HG03469 (cell line): ENCODE measurements around the gene RBM10.
"Not testable (repeated sequence)": the region's sequence is repeated elsewhere in the genome, so short reads cannot be mapped to it uniquely, and the experiment has no call there.

ENCODE experiments used
- ATAC-seq: cut with Tn5 transposase; IDR thresholded peaks from one replicate; pipeline ENCODE4 v1.9.1; 2021; ENCODE audit warnings: mild to moderate bottlenecking, moderate library complexity, moderate number of reproducible peaks; ENCODE audit not compliant: unreplicated experiment

The RBM10 gene, protein sequence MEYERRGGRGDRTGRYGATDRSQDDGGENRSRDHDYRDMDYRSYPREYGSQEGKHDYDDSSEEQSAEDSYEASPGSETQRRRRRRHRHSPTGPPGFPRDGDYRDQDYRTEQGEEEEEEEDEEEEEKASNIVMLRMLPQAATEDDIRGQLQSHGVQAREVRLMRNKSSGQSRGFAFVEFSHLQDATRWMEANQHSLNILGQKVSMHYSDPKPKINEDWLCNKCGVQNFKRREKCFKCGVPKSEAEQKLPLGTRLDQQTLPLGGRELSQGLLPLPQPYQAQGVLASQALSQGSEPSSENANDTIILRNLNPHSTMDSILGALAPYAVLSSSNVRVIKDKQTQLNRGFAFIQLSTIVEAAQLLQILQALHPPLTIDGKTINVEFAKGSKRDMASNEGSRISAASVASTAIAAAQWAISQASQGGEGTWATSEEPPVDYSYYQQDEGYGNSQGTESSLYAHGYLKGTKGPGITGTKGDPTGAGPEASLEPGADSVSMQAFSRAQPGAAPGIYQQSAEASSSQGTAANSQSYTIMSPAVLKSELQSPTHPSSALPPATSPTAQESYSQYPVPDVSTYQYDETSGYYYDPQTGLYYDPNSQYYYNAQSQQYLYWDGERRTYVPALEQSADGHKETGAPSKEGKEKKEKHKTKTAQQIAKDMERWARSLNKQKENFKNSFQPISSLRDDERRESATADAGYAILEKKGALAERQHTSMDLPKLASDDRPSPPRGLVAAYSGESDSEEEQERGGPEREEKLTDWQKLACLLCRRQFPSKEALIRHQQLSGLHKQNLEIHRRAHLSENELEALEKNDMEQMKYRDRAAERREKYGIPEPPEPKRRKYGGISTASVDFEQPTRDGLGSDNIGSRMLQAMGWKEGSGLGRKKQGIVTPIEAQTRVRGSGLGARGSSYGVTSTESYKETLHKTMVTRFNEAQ

DNA sequence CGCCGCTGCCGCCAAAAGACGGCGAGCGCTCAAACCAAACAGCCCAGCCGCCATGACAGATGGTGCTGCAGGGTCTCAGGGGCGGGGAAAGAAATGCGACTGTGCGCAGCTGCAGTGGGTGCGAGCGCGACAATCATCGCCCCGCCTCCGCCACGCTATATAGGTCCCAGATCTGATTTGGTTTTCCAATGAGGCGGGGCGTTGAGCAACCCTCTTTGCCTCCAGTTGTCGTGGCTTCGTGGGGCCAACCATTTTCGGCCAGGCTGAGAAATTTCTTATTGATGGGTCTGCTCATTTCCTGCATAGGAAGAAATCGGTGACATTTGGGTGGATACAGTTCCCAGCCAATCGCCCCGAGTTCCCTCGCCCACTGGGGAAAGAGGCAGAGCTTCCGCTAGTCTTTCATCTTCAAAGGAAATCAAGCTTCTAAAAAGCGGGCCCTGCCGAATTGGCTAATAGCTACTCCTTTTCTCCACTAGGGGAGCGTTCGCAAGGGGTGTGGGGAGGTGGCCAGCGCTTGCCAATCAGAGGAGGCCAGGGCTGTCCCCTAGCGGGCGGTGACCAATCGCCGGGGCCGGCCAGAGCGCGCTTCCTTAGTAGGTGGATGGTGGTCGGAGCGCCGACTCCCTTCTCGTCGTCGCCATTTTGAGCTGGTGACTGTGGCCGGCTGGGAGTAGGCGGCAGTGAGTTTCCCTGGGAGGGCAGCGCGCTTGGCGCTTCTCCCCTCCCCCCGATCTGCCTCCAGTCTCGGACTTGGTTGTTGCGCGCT lies at the start of gene RBM10, which contains the start of gene NDUFB11:
RBM10 (plus strand) TSS at position 596 of the 769 bp plus-strand sequence. CDS start 2,261 bp downstream, outside the sequence.
NDUFB11 (minus strand) TSS at position 77 of the 769 bp plus-strand sequence; CDS start at position 54, 23 bp downstream.
- ATAC-seq = peak; percentile 75

DNA sequence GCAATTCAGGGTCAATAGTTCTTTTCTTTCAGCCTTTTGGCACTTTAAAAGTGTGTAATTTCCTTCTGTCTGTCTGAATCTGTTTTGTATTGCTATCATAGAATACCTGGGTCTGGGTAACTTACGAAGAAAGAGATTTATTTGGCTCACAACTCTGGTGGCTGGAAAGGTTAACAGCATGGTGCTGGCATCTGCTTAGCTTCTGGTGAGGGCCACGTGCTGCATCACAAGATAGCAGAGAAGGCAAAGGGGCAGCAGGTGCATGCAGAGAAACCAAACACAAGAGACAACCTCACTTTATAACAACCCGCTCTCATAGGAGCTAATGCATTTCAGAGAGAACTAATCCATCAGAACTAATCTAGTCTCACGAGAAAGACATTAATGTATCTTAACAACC lies 48.0 kb upstream of the RBM10 start:
- no peak for ATAC-seq

DNA sequence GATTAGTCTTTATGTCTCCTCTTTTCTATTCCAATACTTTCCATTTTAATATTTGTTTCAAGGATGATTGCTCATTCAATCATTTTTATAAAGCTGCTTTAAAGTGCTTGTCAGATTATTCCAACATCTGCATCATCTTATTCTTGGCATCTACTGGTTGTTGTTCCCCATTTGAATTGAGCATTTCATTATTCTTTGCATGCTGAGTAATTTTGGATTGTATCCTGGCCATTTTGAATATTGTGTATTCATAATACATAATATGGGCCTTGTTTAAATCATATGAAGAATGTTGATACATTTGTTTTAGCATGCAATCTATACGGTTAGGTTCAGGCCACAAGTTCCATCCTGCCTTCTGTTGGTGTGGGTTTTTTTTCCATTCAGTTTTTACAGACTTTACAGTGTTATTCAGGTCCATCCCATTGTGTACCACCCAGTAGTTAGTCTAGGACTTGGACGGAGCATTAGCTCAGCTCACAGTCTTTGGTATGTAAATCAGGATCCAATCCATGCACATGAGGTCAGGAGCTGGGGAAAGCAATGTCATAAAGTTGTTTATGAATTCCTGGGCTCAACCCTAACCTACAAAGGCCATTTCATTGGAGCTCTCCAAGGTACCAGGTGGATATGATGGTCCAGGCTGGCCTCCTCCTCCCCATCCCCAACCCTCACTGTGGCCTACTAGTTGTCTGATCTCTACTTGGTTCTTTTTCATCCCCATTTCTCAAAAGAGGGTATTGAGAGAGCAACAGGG lies 46.5 kb upstream of the RBM10 start:
- ATAC-seq = no peak

DNA sequence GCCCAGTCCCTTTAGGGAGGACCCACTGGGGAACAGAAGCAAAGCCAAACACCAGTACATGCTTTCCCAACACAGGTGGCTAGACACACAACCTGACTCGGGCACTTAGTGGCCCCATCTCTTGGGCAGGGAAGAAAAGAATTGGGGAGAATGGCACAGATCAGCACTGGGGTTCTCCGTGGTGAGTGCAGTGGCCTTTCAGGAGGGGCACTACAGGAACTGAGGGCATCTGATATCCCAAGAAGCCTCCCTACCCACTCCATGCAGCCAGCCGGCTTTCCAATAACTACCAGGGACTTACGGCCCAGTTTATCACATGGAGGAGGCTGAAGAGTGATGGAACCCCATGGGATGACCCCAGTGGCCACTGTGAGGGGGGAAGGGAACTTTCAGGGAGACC lies 43.8 kb upstream of the RBM10 start:
- ATAC-seq = no peak

DNA sequence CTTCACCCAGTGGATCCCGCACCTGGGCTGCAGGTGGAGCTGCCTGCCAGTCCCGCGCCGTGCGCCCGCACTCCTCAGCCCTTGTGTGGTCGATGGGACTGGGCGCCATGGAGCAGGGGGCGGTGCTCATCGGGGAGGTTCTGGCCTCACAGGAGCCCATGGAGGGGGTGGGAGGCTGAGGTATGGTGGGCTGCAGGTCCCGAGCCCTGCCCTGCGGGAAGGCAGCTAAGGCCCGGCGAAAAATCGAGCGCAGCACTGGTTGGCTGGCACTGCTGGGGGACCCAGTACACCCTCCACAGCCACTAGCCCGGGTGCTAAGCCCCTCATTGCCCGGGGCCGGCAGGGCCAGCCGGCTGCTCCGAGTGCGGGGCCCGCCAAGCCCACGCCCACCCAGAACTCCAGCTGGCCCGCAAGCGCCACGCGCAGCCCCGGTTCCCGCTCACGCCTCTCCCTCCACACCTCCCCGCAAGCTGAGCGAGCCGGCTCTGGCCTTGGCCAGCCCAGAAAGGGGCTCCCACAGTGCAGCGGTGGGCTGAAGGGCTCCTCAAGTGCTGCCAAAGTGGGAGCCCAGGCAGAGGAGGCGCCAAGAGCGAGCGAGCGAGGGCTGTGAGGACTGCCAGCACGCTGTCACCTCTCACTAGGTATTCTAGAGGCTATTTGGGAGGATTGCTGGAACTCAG lies 33.9 kb upstream of the RBM10 start:
- ATAC-seq = not testable (repeated sequence)

DNA sequence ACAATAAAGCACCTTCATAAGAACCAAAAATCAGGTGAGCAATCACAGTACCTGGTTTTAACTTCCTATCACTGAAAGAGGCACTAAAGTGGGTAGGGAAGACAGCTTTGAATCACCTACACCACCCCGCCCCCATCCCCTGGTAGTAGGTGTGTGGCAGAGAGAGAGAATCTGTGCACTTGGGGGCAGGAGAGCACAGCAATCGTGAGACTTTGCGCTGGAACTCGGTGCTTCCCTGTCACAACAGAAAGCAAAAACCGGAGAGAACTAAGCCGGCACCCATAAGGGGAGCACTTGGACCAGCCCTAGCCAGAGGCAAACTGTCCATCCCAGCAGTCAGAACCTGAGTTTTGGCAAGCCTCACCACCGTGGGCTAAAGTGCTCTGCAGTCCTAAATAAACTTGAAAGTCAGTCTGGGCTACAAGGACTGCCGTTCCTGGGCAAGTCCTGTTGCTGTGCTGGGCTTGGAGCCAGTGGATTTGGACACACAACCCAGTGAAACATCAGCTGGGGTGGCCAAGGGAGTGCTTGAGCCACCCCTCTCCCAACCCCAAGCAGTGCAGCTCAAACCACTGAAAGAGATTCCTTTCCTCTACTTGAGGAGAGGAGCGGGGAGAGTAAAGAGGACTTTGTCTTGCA lies 32.6 kb upstream of the RBM10 start:
- no peak for ATAC-seq

DNA sequence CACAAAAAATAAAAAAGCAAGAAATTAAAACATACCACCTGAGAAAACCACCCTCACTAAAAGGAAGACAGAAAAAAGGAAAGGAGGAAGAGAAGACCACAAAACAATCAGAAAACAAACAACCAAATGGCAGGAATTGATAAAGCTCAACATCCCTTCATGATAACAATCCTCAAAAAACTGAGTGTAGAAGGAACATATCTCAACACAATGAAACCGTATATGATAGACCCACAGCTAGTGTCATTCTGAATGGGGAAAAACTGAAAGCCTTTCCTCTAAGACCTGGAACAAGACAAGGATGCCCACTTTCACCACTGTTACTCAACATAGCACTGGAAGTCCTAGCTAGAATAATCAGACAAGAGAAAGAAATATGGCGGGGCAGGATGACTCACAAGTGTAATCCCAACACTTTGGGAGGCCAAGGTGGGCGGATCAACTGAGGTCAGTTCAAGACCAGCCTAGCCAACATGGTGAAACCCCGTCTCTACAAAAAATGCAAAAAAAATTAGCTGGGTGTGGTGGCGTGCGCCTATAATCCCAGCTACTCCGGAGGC lies 28.4 kb upstream of the RBM10 start:
- not testable (repeated sequence) for ATAC-seq

DNA sequence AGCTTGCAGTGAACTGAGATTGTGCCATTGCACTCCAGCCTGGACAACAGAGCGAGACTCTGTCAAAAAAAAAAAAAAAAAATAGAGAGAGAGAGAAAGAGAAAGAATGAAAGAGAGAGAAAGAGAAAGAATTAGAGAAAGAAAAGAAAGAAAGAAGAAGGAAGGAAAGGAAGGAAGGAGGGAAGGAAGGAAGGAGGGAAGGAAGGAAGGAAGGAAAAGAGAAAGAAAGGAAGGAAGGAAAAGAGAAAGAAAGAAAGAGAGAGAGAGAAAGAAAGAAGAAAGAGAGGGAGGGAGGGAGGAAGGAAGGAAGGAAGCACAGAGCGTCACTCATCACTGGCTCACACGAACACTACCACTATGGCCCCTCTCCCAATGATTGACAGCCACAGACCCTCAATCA lies 20.6 kb upstream of the RBM10 start:
- ATAC-seq = not testable (repeated sequence)

DNA sequence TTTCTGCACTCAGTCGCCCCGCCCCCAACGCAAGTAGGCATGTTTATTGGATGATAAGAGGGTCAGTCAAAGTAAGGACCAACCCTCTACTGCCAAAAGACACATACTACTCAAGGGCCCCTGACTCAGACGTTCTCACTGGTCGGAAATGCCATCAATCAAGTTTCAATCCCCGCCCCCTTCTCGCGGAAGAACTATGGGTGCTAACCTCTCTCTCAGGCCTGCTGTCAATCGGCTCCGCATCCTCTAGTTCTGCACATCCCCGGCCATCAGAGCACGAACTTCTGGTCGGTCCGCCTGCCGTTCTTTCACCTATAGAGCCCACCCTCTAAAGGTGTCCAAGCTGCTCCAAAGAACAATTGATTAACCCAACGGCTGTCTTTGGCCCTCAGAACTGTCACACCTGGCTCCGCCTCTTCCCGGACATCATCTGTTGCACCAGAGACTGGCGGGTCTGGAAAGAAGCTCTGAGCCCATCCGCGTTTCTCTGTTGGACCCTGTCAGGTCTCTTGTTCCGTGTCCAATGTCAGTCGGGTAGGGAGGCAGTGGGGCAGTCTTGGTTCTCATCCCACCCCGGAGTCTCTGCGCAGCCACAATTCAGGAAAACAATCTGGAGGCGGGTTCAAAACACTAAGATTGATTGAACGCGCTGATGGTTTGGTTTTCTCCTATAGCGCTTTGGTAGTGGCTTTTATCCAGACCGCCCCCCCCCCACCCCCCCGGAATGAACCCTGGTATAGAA lies 15.7 kb upstream of the RBM10 start:
- ATAC-seq = peak; percentile 97

DNA sequence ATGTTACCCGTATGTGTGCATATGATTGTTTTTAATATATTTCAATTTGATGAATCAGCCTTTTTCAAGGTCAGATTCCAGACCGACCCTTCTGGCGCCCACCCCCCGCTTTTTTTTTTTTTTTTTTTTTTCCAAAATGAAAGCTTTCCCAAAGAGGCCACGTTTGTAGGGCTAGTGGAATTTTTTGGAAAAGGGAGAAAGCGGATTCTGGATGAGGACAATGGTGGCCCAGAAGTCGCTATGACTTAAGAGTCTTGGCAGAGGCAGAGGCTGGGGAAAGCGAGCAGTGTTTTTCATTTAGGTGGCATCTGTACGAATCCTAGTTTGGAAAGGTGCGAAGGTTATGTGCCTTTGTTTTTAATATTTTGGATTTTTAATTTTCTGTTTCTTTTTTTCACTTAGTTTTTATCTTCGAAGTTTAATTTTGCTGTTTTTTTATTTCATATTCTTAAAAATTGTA lies 15.1 kb upstream of the RBM10 start:
- ATAC-seq = no peak

DNA sequence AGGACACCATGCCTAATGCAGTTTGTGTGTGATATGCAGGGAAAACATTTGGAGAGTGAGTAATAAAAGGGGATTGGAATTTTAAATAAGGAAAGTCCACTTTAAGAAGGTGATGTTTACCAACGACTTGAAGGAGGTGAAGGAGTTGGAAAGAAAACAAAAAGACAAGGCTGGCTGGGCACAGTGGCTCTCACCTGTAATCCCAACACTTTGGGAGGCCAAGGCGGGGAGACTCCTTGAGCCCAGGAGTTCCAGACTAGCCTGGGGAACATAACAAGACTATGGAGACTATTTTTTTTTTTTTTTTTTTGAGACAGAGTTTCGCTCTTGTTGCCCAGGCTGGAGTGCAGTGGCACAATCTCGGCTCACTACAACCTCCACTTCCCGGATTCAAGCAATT lies 11.5 kb upstream of the RBM10 start:
- no peak for ATAC-seq

DNA sequence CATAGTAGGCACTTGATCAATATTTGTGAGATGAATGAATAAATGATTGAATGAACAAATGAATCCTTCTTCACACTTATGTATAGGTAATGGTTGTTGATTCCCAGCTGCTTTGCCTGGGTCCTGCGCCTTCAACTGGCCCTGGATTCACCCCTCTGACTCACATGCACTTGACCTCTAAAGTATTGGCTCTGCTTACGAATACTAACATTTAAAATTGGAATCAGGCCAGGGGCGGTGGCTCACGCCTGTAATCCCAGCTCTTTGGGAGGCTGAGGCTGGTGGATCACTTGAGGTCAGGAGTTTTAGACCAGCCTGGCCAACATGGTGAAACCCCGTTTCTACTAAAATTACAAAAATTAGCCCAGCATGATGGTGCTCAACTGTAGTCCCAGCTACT lies 9.4 kb upstream of the RBM10 start:
- not testable (repeated sequence) for ATAC-seq

DNA sequence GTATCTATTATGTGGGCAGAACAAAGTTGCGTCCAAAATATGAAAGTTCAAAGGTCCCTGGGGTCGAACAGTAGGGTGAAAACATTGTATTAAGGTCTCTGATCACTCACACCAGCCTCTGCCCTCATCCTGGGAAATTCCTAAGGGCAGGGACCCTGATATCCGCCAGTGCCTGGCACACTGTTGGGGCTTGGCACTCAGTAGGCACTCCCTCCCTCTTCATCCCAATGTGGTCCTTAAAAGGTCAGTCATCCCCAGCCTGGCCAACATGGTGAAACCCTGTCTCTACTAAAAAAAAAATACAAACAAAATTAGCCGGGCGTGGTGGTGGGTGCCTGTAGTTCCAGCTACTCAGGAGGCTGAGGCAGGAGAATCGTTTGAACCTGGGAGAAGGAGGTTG lies 6.8 kb upstream of the RBM10 start:
- no peak for ATAC-seq

DNA sequence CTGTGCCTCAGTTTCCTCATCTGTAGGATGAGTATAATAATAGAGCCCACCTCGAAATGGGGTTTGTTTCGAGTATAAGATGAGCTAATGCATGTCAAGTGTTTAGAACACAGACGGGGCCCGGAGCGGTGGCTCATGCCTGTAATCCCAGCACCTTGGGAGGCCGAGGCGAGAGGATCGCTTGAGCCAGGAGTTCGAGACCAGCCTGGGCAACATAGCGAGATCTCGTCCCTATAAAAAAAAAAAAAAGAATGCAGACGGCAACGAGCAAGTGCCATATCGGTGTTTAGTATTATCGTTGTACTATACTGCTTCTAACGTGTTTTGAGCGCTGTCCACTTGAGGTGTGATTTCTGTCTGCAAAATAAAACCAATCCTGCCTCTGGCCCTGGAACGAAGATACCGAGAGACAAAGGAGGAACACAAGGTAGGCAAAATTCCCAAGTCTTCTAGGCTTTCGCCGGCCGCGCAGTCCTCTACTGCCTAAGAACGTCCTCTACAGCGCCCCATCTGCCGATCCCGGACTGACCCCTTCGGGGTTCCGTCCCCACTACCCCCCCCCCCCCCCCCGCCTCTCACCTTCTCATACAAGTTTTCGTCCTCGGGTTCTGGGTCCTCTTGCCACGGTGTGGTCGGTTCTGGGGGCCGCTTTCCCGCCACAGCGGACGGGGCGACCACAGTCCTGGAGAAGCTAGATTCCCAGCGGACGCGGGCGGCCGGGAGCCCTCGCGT lies 961 bp upstream of the RBM10 start:
- no peak for ATAC-seq

DNA sequence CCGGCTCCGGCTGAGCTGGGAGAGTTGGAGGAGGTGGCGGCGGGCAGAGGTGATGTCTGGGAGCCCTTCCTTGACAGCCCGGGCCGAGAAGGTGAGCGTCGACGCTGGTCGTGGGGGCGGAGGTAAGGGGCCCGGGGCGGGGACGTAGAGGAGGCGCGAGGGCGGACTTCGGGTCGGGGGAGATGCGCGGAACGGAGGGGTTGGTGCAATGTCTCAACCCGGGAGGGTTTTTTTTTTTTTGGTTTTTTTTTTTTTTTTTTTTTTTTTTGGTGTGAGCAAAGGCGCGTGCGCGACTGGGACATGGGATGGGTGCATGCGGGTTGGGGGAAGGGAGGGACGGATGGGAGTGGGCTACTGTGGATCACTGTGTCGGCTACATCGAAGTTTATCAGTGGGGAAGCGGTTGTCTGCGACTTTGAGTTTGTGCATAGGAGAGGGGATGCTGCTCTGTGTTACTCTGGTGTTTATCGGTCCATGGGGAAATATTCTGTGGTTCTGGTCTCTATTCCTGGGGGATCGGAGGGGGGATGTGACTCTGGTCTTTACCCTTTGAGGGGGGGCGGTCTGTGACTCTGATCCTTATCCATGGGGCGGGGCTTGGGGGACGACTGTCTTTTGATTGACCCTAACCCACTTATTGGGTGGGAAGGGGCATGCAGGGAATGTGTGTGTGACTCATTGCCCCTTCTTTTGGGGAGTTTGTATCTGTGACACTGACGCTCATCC lies 537 bp downstream of the RBM10 start:
- peak; percentile 9 for ATAC-seq

DNA sequence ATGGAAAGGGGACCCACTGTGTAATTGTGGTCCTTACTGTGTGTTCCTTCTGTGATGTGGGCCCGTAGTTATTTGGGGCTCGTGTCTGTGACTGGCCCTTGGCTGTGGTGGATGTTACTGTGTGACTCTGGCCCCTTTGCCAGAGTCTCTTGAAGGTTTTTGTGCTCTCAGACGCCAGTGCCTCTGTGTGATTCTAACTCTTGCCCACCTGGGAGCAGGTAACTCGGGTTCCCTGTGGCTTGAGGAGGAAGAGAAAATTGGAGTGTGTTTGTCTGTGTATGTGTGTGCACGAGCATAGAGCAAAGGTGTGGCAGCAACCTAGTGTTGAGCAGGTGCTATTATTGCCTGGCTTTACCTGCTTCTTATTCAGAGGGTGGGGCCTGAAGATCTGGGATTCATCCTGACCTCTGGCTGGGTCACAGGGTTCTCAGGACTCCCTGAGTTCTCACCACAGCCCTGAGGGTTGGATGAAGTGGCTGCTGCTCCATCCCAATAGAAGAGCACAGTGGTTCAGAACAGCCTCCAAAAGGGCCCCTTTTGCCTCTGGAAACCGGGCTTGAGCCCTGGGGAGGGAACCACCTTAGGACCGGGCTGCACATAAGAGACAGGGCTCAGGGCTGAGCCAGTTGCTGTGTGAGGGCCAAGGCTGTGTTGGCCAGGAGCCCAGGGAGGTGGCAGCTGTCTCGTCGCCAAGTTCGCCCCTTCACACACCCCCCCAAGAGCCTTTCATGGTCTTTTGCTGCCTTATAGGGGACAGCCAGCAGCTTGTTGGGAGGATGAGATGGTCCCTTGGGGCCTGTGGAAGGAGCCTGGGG lies 1.3 kb downstream of the RBM10 start:
- no peak for ATAC-seq
